GM23248 (cell line): Measurements from ENCODE around the gene CSTF1.

ENCODE experiments used
- EZH2 ChIP-seq: fragments of 200-600 bp; sonication (generic); IDR thresholded peaks from 2 replicates; pipeline ENCODE4 v1.6.1; 2018; ENCODE audit warnings: antibody characterized with exemption, mild to moderate bottlenecking; ENCODE audit not compliant: insufficient read depth, poor library complexity, severe bottlenecking
- EZH2phosphoT487 ChIP-seq: fragments of 200-600 bp; sonication (generic); IDR thresholded peaks from 2 replicates; pipeline ENCODE4 v1.6.1; 2018; ENCODE audit warnings: antibody characterized with exemption, moderate library complexity, mild to moderate bottlenecking, low read depth; ENCODE audit not compliant: insufficient read depth

DNA sequence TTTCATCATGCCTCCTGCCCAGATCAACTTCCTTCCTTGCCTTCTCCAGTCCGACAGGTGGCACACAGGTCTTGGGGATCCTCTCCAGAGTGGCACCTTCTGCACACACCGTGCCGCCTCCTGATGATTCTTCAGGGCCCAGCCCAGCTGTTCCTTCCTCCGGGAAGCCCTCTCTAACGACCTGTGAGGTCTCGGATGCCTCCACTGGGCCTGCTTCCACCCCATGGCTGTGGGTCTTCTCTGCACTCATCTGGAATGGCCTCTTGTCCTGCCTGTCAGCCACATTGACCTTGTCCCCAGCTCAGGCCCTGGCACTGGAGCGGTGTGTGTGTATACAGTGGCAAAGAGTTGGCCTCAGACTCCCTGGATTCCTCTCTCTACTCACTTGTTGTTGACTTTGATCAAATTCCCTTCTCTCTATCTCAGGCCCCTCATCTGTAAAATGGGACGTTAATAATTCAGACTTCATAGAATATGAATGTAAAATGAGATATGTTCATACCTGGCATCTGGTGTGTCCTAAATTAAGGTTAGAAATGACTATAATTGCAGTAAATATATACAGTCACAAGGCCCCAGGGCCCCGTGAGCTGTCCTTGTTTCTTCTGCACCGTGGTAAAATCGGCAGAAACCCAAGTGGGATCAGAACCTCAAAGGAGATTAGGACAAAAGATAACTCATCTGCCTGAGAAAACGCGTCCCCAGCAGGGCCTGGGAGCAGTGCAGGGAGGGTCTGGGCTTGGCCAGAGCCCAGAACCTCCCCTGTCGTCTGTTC, 32.1 kb upstream of the CSTF1 start:
- no peak for TF ChIP-seq EZH2
- no peak for TF ChIP-seq EZH2phosphoT487
